Transverse colon (tissue), 4 donors: ENCODE measurements around the gene PTCH1. TPM values are rescaled to one million over a fixed set of nuclear protein-coding genes. Genes with fewer than 3 reads are reported as not detected.

Experiments used
- DNase-seq: peaks from one replicate; pipeline ENCODE4 v3.0.0-alpha.2; 2019
- H3K27ac ChIP-seq, 4 donors: fragments of 200-600 bp; sonication (generic); 2 replicates each; pipeline ENCODE4 v1.5.1; 2016 to 2018; ENCODE audit warnings: inconsistent platforms in 4 of 4
- H3K27me3 ChIP-seq: fragments of 200-600 bp; sonication (generic); 2 replicates; pipeline ENCODE4 v1.5.1; 2017; ENCODE audit warnings: inconsistent platforms
- H3K36me3 ChIP-seq, 4 donors: fragments of 200-600 bp; sonication (generic); 2 replicates each; pipeline ENCODE4 v1.5.1; 2017 to 2019; ENCODE audit warnings: inconsistent platforms in 4 of 4
- H3K4me1 ChIP-seq, 4 donors: fragments of 200-600 bp; sonication (generic); 2 replicates each; pipeline ENCODE4 v1.5.1; 2017 to 2020; ENCODE audit warnings: inconsistent platforms in 4 of 4
- H3K4me3 ChIP-seq, 4 donors: fragments of 200-600 bp; sonication (generic); 1 replicate in 1 of 4; 2 replicates in 3 of 4; pipeline versions ENCODE4 v1.5.1 to v1.6.1; 2017 to 2019; ENCODE audit warnings: inconsistent platforms in 4 of 4
- H3K9me3 ChIP-seq, 2 donors: fragments of 200-600 bp; sonication (generic); 2 replicates each; pipeline ENCODE4 v1.5.1; 2017 to 2019; ENCODE audit warnings: inconsistent platforms in 2 of 2
- CTCF ChIP-seq, 5 experiments: fragments of 200-600 bp in 3 of 5; fragments of 450-650 bp in 2 of 5; sonication (generic) in 3 of 5; IDR thresholded peaks; 1 replicate in 2 of 5; 2 replicates in 3 of 5; pipeline ENCODE4 v1.5.1; 2016 to 2017; ENCODE audit warnings: antibody characterized with exemption in 5 of 5, inconsistent platforms in 3 of 5, mild to moderate bottlenecking in 2 of 5, moderate library complexity in 1 of 5
- EP300 ChIP-seq: sonication (generic); formaldehyde crosslinking; IDR thresholded peaks from one replicate; pipeline ENCODE4 v1.6.1; 2017; ENCODE audit warnings: antibody characterized with exemption, low read depth
- POLR2A ChIP-seq: fragments of 450-650 bp; IDR thresholded peaks from one replicate; pipeline ENCODE4 v1.6.1; 2016; ENCODE audit warnings: antibody characterized with exemption, mild to moderate bottlenecking, moderate library complexity
- POLR2AphosphoS5 ChIP-seq, 3 donors: sonication (generic); formaldehyde crosslinking; IDR thresholded peaks; one replicate each; pipeline ENCODE4 v1.6.1; 2016; ENCODE audit warnings: antibody characterized with exemption in 3 of 3
- WGBS, 2 donors: methylation state at CpG; one replicate each; pipeline ENCODE4 v1.1.5; 2018; ENCODE audit warnings: low coverage in 1 of 2; 5-methylcytosine and 5-hydroxymethylcytosine counted together
- in situ Hi-C, 4 donors: fragments of 200-750 bp; cut with MboI; loops; one replicate each; pipeline versions ENCODE4 v1.15.0 to v1.15.1; 2017; ENCODE audit warnings: low sequenced_read_pairs in 3 of 4, low pct_ligation_motif_present in 1 of 4, low pct_unique_long_range_greater_than_20kb in 1 of 4
- intact Hi-C: fragments of 100-400 bp; cut with DNase I; formaldehyde crosslinking; loops from one replicate; pipeline ENCODE4 v1.15.1; 2023; ENCODE audit warnings: low total_unique reads
- total RNA-seq, 4 donors: library from RNA; depleted of rRNA; stranded (reverse); fragments of >200 nt; gene quantifications; one replicate each; pipeline ENCODE4 v1.1.0, GENCODE V29; 2016

The PTCH1 gene
- total RNA-seq, 4 donors from 2014 or later = 12.3 to 50.9 (median 26.4) TPM

DNA sequence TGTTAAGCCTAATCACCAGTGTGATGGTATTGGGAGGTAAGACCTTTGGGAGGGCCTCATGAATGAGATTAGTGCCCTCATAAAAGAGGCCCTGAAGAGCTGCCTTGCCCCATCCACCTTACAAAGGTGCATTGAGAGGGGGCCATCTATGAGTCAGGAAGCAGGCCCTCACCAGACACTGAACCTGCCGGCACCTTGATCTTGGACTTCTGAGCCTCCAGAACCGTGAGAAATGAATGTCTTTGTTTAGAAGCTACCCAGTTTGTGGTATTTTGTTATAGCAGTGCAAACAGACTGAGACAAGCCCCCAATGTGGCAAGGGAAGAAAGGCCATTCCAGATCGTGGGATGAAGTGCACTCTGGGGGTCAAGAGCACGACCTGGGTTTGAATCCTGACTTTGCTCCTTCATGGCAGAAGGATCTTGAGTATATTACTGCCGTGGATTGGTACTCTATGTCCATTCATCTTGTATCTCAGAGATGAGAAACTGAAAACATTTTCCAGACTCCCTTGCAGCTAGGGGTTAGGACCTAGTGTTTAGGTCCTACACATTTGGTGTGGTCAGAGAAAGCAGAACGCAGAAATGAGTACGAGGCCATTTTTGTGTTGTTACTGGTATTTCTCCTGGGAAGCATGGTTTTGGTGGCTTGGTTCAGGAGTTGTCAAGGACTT is 86.7 kb downstream of the PTCH1 start:
- H3K36me3 ChIP-seq = no peaks in the 10 kb centered on the region
- WGBS, 2 donors = 87 to 93% methylated on average over 4 to 7 of the region's 7 CpGs
- no peaks in the 10 kb centered on the region for H3K27me3 ChIP-seq
- H3K27ac ChIP-seq = no peak overlapping the region
- no peaks in the 10 kb centered on the region for H3K9me3 ChIP-seq
- no peak for DNase-seq
- H3K4me1 ChIP-seq = peaks cover 8 to 15% (median 8%) of the 10 kb centered on the region in 4 donors
- intact Hi-C loops = loop anchor here (10.0 kb wide), 1 partner anchor 65 kb away; no protein-coding TSS in a partner anchor
- no peak overlapping the region for H3K4me3 ChIP-seq
- no peak for TF ChIP-seq EP300
- no peak for TF ChIP-seq POLR2AphosphoS5 (IDR thresholded peaks at IDR 0.05)
- TF ChIP-seq POLR2A = no peak
- no peak for TF ChIP-seq CTCF (IDR thresholded peaks at IDR 0.05)
- in situ Hi-C loops = no loop called here

DNA sequence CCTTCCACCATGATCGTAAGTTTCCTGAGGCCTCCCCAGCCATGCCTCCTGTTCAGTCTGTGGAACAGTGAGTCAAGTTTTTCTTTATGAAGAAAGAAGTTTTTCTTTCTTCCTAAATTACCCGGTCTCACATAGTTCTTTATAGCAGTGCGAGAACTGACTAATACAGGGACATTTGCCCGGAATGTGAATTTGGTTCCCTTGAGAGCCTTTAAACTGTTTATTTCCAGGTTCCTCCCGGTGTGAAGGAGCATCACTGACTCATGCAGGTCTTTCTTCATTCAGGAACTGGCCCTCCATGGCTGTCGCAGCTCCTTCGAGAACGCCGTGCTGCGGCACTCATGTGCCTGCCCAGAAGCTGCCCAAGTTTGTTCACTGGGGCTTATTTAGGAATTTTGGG is 87.7 kb downstream of the PTCH1 start:
- no peak for DNase-seq
- Histone ChIP-seq H3K4me3 (no peak overlapping the region), H3K27ac (no peak overlapping the region), H3K4me1 (peaks cover 8 to 15% (median 8%) of the 10 kb centered on the region in 4 donors), H3K36me3 (no peaks in the 10 kb centered on the region), H3K27me3 (no peaks in the 10 kb centered on the region), H3K9me3 (no peaks in the 10 kb centered on the region)
- 96 to 100% methylated on average over 2 to 10 of the region's 10 CpGs for WGBS, 2 donors
- in situ Hi-C loops (no loop called here), intact Hi-C loops (loop anchor here (10.0 kb wide), 1 partner anchor 64 kb away; no protein-coding TSS in a partner anchor)
- no peak for TF ChIP-seq POLR2A
- no peak for TF ChIP-seq POLR2AphosphoS5 (IDR thresholded peaks at IDR 0.05)
- no peak for TF ChIP-seq EP300
- no peak for TF ChIP-seq CTCF (IDR thresholded peaks at IDR 0.05)

GRCh38 chr9:95425910-95426551 is 90.7 kb downstream of the PTCH1 start:
- H3K27me3 ChIP-seq = no peaks in the 10 kb centered on the region
- DNase-seq = peak; percentile 33
- peak overlapping the region; percentile 75 to 87 (median 86) for H3K27ac ChIP-seq
- intact Hi-C loops (loop anchor here (1.0 to 10.0 kb wide), 2 partner anchors 61 to 74 kb away; no protein-coding TSS in a partner anchor), in situ Hi-C loops (no loop called here)
- H3K9me3 ChIP-seq = peaks cover 14 to 18% of the 10 kb centered on the region in 2 donors
- H3K4me1 ChIP-seq = peaks cover 8 to 15% (median 8%) of the 10 kb centered on the region in 4 donors
- H3K4me3 ChIP-seq = peak overlapping the region; percentile 21 to 52 (median 38)
- TF ChIP-seq CTCF (IDR thresholded peaks at IDR 0.05) (no peak), EP300 (no peak), POLR2AphosphoS5 (IDR thresholded peaks at IDR 0.05) (no peak), POLR2A (no peak)
- H3K36me3 ChIP-seq = no peaks in the 10 kb centered on the region
- WGBS, 2 donors = 25 to 26% methylated on average over 7 to 11 of the region's 11 CpGs

- peaks cover 14 to 18% of the 10 kb centered on the region in 2 donors for H3K9me3 ChIP-seq
- 97 to 100% methylated on average over 1 of the region's 1 CpG for WGBS, 2 donors
- DNase-seq = no peak
- no peaks in the 10 kb centered on the region for H3K27me3 ChIP-seq
- H3K36me3 ChIP-seq = no peaks in the 10 kb centered on the region
- no peak overlapping the region for H3K4me3 ChIP-seq
- intact Hi-C loops = loop anchor here (10.0 kb wide), 1 partner anchor 58 kb away; no protein-coding TSS in a partner anchor
- H3K27ac ChIP-seq = no peak overlapping the region
- TF ChIP-seq EP300 = no peak
- TF ChIP-seq POLR2AphosphoS5 (IDR thresholded peaks at IDR 0.05) = no peak
- in situ Hi-C loops = no loop called here
- peaks cover 8 to 15% (median 8%) of the 10 kb centered on the region in 4 donors for H3K4me1 ChIP-seq
These were observed 94.1 kb downstream of the PTCH1 start for GRCh38 chr9:95422650-95423049.
